ENCODE data around the gene CD99. TPM values are rescaled to one million over a fixed set of nuclear protein-coding genes. Genes with fewer than 3 reads are reported as not detected.

Gene CD99
- total RNA-seq, 2 donors from 2014 or later: 384 to 1,041 TPM

- H3K4me1 ChIP-seq (replicated peaks): peaks cover 15% of the 10 kb centered on the region
- no peak overlapping the region for H3K4me3 ChIP-seq
- TF ChIP-seq POLR2AphosphoS5 (IDR thresholded peaks at IDR 0.05): no peak
- TF ChIP-seq POLR2A (IDR thresholded peaks at IDR 0.05): no peak
- TF ChIP-seq CTCF (IDR thresholded peaks at IDR 0.05): no peak
- no peaks in the 10 kb centered on the region for H3K27me3 ChIP-seq (replicated peaks; ENCODE audit: insufficient read depth)
- H3K36me3 ChIP-seq: peaks cover 0 to 8% of the 10 kb centered on the region in 2 donors
- intact Hi-C loops (cut with DNase I): no loop called here
- DNase-seq (ENCODE audit: low spot score): no peak
- H3K27ac ChIP-seq: no peak overlapping the region
- H3K9me3 ChIP-seq: no peaks in the 10 kb centered on the region
- WGBS: 84% methylated on average over 9 of the region's 9 CpGs
Measured at GRCh38 chrX:2712428-2712827, 21.3 kb downstream of the CD99 start.

- H3K27ac ChIP-seq: no peak overlapping the region
- peaks cover 8% of the 10 kb centered on the region for H3K4me1 ChIP-seq (replicated peaks)
- H3K4me3 ChIP-seq: no peak overlapping the region
- peaks cover 0 to 8% of the 10 kb centered on the region in 2 donors for H3K36me3 ChIP-seq
- intact Hi-C loops (cut with DNase I): no loop called here
- H3K27me3 ChIP-seq (replicated peaks; ENCODE audit: insufficient read depth): no peaks in the 10 kb centered on the region
- H3K9me3 ChIP-seq: no peaks in the 10 kb centered on the region
- 80% methylated on average over 13 of the region's 13 CpGs for WGBS
- no peak for DNase-seq (ENCODE audit: low spot score)
- TF ChIP-seq CTCF (IDR thresholded peaks at IDR 0.05) (no peak), POLR2AphosphoS5 (IDR thresholded peaks at IDR 0.05) (no peak), POLR2A (IDR thresholded peaks at IDR 0.05) (no peak)
Measured at GRCh38 chrX:2712890-2713840, 22.1 kb downstream of the CD99 start.

GRCh38 chrX:2714551-2714950 is 23.5 kb downstream of the CD99 start:
- no peak for DNase-seq (ENCODE audit: low spot score)
- H3K4me3 ChIP-seq: no peak overlapping the region
- TF ChIP-seq POLR2A (IDR thresholded peaks at IDR 0.05) (no peak), POLR2AphosphoS5 (IDR thresholded peaks at IDR 0.05) (no peak), CTCF (IDR thresholded peaks at IDR 0.05) (no peak)
- no peaks in the 10 kb centered on the region for H3K9me3 ChIP-seq
- H3K4me1 ChIP-seq (replicated peaks): peaks cover 3% of the 10 kb centered on the region
- peaks cover 0 to 12% of the 10 kb centered on the region in 2 donors for H3K36me3 ChIP-seq
- no peak overlapping the region for H3K27ac ChIP-seq
- intact Hi-C loops (cut with DNase I): no loop called here
- WGBS: 89% methylated on average over 6 of the region's 6 CpGs
- H3K27me3 ChIP-seq (replicated peaks; ENCODE audit: insufficient read depth): no peaks in the 10 kb centered on the region

- TF ChIP-seq POLR2A (IDR thresholded peaks at IDR 0.05) (no peak), CTCF (IDR thresholded peaks at IDR 0.05) (no peak), POLR2AphosphoS5 (IDR thresholded peaks at IDR 0.05) (no peak)
- no peaks in the 10 kb centered on the region for H3K27me3 ChIP-seq (replicated peaks; ENCODE audit: insufficient read depth)
- DNase-seq (ENCODE audit: low spot score): no peak
- H3K36me3 ChIP-seq: peaks cover 0 to 18% of the 10 kb centered on the region in 2 donors
- WGBS: 77% methylated on average over 11 of the region's 11 CpGs
- H3K4me1 ChIP-seq (replicated peaks): no peaks in the 10 kb centered on the region
- no peak overlapping the region for H3K27ac ChIP-seq
- H3K4me3 ChIP-seq: no peak overlapping the region
- H3K9me3 ChIP-seq: no peaks in the 10 kb centered on the region
- intact Hi-C loops (cut with DNase I): no loop called here
Measured at GRCh38 chrX:2715066-2715600, 24.0 kb downstream of the CD99 start.
